Thyroid gland (tissue), 4 donors: Measurements from ENCODE around the gene AXL.

Experiments used
- POLR2A ChIP-seq, 2 donors: fragments of 450-650 bp; IDR thresholded peaks; one replicate each; pipeline ENCODE4 v1.6.1; 2017; ENCODE audit warnings: antibody characterized with exemption in 2 of 2, mild to moderate bottlenecking in 2 of 2, moderate library complexity in 1 of 2
- TF ChIP-seq, protein P1 (sequence below), 6 experiments: fragments of 200-600 bp in 3 of 6; fragments of 450-650 bp in 3 of 6; sonication (generic) in 3 of 6; IDR thresholded peaks; one replicate each; pipeline ENCODE4 v1.5.1; 2016 to 2019; ENCODE audit warnings: antibody characterized with exemption in 6 of 6, mild to moderate bottlenecking in 2 of 6, inconsistent platforms in 1 of 6, moderate library complexity in 1 of 6

- TF ChIP-seq, protein P1, sequence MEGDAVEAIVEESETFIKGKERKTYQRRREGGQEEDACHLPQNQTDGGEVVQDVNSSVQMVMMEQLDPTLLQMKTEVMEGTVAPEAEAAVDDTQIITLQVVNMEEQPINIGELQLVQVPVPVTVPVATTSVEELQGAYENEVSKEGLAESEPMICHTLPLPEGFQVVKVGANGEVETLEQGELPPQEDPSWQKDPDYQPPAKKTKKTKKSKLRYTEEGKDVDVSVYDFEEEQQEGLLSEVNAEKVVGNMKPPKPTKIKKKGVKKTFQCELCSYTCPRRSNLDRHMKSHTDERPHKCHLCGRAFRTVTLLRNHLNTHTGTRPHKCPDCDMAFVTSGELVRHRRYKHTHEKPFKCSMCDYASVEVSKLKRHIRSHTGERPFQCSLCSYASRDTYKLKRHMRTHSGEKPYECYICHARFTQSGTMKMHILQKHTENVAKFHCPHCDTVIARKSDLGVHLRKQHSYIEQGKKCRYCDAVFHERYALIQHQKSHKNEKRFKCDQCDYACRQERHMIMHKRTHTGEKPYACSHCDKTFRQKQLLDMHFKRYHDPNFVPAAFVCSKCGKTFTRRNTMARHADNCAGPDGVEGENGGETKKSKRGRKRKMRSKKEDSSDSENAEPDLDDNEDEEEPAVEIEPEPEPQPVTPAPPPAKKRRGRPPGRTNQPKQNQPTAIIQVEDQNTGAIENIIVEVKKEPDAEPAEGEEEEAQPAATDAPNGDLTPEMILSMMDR (IDR thresholded peaks at IDR 0.05) = no peak
- no peak for TF ChIP-seq POLR2A (IDR thresholded peaks at IDR 0.05)
These were observed 3.2 kb downstream of the AXL start for GRCh38 chr19:41222240-41222639.
